ENCODE data around the gene EPAS1.

EPAS1 gene

DNA sequence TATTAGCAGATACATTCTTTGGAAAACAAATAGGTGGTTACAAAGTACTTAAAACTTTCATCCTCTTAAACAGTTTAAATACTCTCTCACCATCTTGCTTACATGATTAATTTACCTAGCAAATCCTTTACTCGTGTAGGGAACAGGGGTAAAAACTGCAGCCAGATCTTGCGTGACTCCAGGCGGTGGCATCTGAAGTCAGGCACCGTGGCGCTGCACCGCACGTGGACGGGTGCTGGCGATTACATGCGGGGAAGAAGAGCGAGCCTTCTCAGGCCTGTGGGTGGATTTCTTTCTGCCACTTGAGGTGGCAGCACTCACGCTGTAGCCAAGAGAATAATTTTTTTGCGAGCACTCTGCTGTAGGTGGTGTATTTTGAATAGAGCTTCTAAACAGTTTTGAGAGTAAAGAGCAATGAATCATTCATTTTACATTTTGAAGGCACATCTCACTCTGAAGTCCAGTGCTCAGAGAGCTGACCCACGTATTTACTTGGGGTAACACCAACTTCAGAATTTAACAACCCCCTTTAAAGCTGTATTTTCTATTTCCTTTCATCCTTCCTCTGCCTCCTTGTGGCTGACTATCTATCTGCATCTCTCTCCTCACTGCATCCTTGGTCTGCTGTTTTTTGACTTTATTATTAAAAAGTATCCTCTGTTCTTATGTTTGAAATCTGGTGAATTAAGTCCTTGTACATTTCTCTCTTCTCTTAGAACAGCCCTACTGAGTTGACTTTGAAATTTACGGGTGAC is 68.9 kb downstream of the EPAS1 start:
- H3K4me1 ChIP-seq (ENCODE audit: insufficient read depth, poor library complexity, severe bottlenecking): no peaks in the 10 kb centered on the region
- DNase-seq (ENCODE audit: low spot score) (no peak), ATAC-seq (ENCODE audit: low read depth) (no peak)
- peaks cover 95% of the 10 kb centered on the region for H3K36me3 ChIP-seq (ENCODE audit: low read depth)
- H3K9me3 ChIP-seq (ENCODE audit: severe bottlenecking): no peaks in the 10 kb centered on the region
- H3K27me3 ChIP-seq (ENCODE audit: insufficient read depth, poor library complexity, severe bottlenecking): no peaks in the 10 kb centered on the region
- H3K4me3 ChIP-seq (ENCODE audit: severe bottlenecking): no peak overlapping the region
- TF ChIP-seq, protein P1, sequence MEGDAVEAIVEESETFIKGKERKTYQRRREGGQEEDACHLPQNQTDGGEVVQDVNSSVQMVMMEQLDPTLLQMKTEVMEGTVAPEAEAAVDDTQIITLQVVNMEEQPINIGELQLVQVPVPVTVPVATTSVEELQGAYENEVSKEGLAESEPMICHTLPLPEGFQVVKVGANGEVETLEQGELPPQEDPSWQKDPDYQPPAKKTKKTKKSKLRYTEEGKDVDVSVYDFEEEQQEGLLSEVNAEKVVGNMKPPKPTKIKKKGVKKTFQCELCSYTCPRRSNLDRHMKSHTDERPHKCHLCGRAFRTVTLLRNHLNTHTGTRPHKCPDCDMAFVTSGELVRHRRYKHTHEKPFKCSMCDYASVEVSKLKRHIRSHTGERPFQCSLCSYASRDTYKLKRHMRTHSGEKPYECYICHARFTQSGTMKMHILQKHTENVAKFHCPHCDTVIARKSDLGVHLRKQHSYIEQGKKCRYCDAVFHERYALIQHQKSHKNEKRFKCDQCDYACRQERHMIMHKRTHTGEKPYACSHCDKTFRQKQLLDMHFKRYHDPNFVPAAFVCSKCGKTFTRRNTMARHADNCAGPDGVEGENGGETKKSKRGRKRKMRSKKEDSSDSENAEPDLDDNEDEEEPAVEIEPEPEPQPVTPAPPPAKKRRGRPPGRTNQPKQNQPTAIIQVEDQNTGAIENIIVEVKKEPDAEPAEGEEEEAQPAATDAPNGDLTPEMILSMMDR (IDR thresholded peaks at IDR 0.05; ENCODE audit: poor library complexity, severe bottlenecking): peak; percentile 25
- no peak overlapping the region for H3K27ac ChIP-seq (ENCODE audit: poor library complexity, severe bottlenecking)

DNA sequence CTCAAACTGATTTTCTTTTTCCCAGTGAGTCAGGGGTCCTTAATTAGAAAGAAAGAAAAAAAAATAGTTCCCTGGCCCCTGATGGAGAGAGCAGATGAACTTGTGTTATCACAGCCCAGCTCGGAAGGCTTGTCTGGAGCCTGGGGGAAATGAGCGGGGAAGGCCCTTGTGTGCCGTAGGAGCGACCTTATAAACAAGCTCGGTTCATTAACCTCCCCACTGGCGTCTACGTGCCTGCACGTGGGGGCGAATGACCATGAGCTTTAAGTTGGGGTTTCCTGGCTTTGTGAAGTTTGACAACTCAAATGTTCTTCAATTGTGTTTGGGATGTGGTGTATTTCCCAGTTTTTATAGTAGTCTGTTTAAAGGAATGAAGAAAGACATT is 69.5 kb downstream of the EPAS1 start:
- DNase-seq (ENCODE audit: low spot score): no peak
- TF ChIP-seq, protein P1 (IDR thresholded peaks at IDR 0.05; ENCODE audit: poor library complexity, severe bottlenecking): peak; percentile 3
- H3K27ac ChIP-seq (ENCODE audit: poor library complexity, severe bottlenecking): no peak overlapping the region
- H3K27me3 ChIP-seq (ENCODE audit: insufficient read depth, poor library complexity, severe bottlenecking): no peaks in the 10 kb centered on the region
- no peak for ATAC-seq (ENCODE audit: low read depth)
- no peak overlapping the region for H3K4me3 ChIP-seq (ENCODE audit: severe bottlenecking)
- peaks cover 95% of the 10 kb centered on the region for H3K36me3 ChIP-seq (ENCODE audit: low read depth)
- no peaks in the 10 kb centered on the region for H3K9me3 ChIP-seq (ENCODE audit: severe bottlenecking)
- H3K4me1 ChIP-seq (ENCODE audit: insufficient read depth, poor library complexity, severe bottlenecking): no peaks in the 10 kb centered on the region

DNA sequence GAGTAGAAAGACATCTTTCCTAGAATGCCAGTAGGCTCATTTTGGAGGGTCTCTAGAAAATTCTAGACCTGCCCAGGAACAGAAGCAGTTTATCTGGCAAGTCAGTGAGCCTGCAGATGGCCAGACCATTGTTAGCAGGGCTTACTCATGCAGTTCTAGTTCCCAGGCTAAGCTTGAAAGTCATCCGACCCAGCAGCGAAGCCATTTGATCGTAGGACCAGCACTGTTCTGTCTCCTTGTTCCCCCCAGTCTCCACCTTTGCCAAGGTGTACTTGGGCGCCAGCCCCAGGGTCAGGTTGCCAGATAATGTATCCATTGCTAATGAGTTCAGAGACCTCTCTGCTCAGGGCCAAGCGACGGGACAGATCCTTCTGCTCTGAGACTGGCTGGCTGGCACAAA is 70.1 kb downstream of the EPAS1 start:
- Histone ChIP-seq H3K9me3 (ENCODE audit: severe bottlenecking) (no peaks in the 10 kb centered on the region), H3K27ac (ENCODE audit: poor library complexity, severe bottlenecking) (no peak overlapping the region), H3K4me3 (ENCODE audit: severe bottlenecking) (no peak overlapping the region), H3K4me1 (ENCODE audit: insufficient read depth, poor library complexity, severe bottlenecking) (no peaks in the 10 kb centered on the region), H3K27me3 (ENCODE audit: insufficient read depth, poor library complexity, severe bottlenecking) (no peaks in the 10 kb centered on the region), H3K36me3 (ENCODE audit: low read depth) (peaks cover 95% of the 10 kb centered on the region)
- ATAC-seq (ENCODE audit: low read depth): no peak
- TF ChIP-seq, protein P1 (IDR thresholded peaks at IDR 0.05; ENCODE audit: poor library complexity, severe bottlenecking): no peak
- no peak for DNase-seq (ENCODE audit: low spot score)

DNA sequence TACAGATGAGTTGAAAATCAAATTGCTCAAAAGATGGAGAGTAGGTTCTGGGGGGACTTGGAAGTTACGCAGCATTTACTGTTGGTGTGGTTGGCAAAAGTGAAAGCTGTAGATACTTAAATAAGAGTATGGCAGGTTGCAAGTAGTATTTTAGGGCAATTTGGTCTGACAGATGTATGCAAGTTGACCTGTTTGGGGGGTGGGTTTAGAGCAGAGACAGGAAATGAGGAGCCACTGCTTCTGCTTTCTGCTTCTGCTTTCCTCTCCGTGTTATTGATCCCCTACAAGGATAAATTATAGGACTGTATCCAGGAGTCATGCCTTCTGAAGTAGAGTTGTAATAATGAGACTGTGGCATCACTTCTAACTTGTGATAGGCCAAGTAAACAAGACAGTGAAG is 71.2 kb downstream of the EPAS1 start:
- no peak overlapping the region for H3K4me3 ChIP-seq (ENCODE audit: severe bottlenecking)
- H3K36me3 ChIP-seq (ENCODE audit: low read depth): peaks cover 100% of the 10 kb centered on the region

DNA sequence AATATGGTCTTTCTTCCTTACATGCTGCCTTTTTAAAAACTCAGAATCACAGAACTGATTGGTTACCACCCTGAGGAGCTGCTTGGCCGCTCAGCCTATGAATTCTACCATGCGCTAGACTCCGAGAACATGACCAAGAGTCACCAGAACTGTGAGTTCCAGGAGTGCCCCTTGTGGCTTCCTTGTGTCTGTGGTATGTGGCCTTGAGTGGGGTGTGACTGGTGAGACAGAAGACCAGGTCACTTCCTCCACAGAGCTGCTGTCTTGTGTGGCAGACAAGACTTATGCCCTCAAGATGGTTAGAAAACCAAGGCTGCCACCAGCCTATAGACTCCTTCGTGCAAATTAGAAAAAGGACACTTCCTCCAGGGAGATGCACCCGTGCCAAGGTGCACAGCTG is 72.6 kb downstream of the EPAS1 start:
- Histone ChIP-seq H3K9me3 (ENCODE audit: severe bottlenecking) (no peaks in the 10 kb centered on the region), H3K4me1 (ENCODE audit: insufficient read depth, poor library complexity, severe bottlenecking) (no peaks in the 10 kb centered on the region), H3K36me3 (ENCODE audit: low read depth) (peaks cover 100% of the 10 kb centered on the region), H3K27me3 (ENCODE audit: insufficient read depth, poor library complexity, severe bottlenecking) (no peaks in the 10 kb centered on the region), H3K4me3 (ENCODE audit: severe bottlenecking) (no peak overlapping the region), H3K27ac (ENCODE audit: poor library complexity, severe bottlenecking) (no peak overlapping the region)
- no peak for ATAC-seq (ENCODE audit: low read depth)
- DNase-seq (ENCODE audit: low spot score): no peak
- TF ChIP-seq, protein P1 (IDR thresholded peaks at IDR 0.05; ENCODE audit: poor library complexity, severe bottlenecking): no peak

More for the DNA sequence above, 71.2 kb downstream of the EPAS1 start:
- Histone ChIP-seq H3K4me1 (ENCODE audit: insufficient read depth, poor library complexity, severe bottlenecking) (no peaks in the 10 kb centered on the region), H3K27me3 (ENCODE audit: insufficient read depth, poor library complexity, severe bottlenecking) (no peaks in the 10 kb centered on the region), H3K9me3 (ENCODE audit: severe bottlenecking) (no peaks in the 10 kb centered on the region), H3K27ac (ENCODE audit: poor library complexity, severe bottlenecking) (no peak overlapping the region)
- TF ChIP-seq, protein P1 (IDR thresholded peaks at IDR 0.05; ENCODE audit: poor library complexity, severe bottlenecking): no peak
- DNase-seq (ENCODE audit: low spot score) (no peak), ATAC-seq (ENCODE audit: low read depth) (no peak)

Data from RWPE2 (cell line).